Right ventricle myocardium superior (tissue), 1 donor: Measurements from ENCODE around the gene LHX4. TPM values are rescaled to one million over a fixed set of nuclear protein-coding genes. Genes with fewer than 3 reads are reported as not detected.

ENCODE experiments used
- ATAC-seq: fragments of 200-7000 bp; cut with Tn5 transposase; one replicate; pipeline ENCODE4 v1.9.1; 2020; ENCODE audit warnings: mild to moderate bottlenecking; ENCODE audit not compliant: poor library complexity
- DNase-seq: peaks from one replicate; pipeline ENCODE4 v3.0.0-alpha.2; 2020
- intact Hi-C: fragments of 100-400 bp; cut with DNase I; formaldehyde crosslinking; loops from one replicate; pipeline ENCODE4 v1.11.2; 2022
- total RNA-seq: library from RNA; stranded (reverse); fragmentation: NEBNext Ultra II Directional; extraction: Animal tissue kit (Norgen Biotek cat#: 25700); gene quantifications from one replicate; pipeline ENCODE4 v1.2.1, GENCODE V29; 2021
- donor health status: DM: no; HTN: yes; CAD: no; lungs with severe emphysema.

Gene LHX4
- total RNA-seq, 1 donor from 2014 or later = not detected

GRCh38 chr1:180218806-180219765 lies 11.0 kb upstream of the LHX4 start:
- DNase-seq (no peak), ATAC-seq (no peak)
- intact Hi-C loops = no loop called here

GRCh38 chr1:180219776-180220175 lies 10.3 kb upstream of the LHX4 start:
- intact Hi-C loops = no loop called here
- DNase-seq (no peak), ATAC-seq (no peak)

GRCh38 chr1:180221462-180221861 lies 8.6 kb upstream of the LHX4 start:
- no peak for ATAC-seq

GRCh38 chr1:180224902-180225301 lies 5.2 kb upstream of the LHX4 start:
- no peak for ATAC-seq
- intact Hi-C loops = no loop called here
- no peak for DNase-seq

More at GRCh38 chr1:180221462-180221861, 8.6 kb upstream of the LHX4 start:
- no peak for DNase-seq
- intact Hi-C loops = no loop called here

- intact Hi-C loops = no loop called here
- DNase-seq (no peak), ATAC-seq (no peak)
These were observed 4.7 kb upstream of the LHX4 start for GRCh38 chr1:180225403-180225802.

GRCh38 chr1:180227861-180228647 lies 2.0 kb upstream of the LHX4 start:
- ATAC-seq (no peak), DNase-seq (no peak)
- intact Hi-C loops = no loop called here

- ATAC-seq = no peak
- intact Hi-C loops = no loop called here
- DNase-seq = no peak
These were observed 1.2 kb upstream of the LHX4 start for GRCh38 chr1:180228648-180229482.

- intact Hi-C loops = no loop called here
- ATAC-seq (no peak), DNase-seq (no peak)
These were observed 339 bp downstream of the LHX4 start for GRCh38 chr1:180230416-180230790.

- intact Hi-C loops = no loop called here
- DNase-seq = no peak
- ATAC-seq = no peak
These were observed 884 bp downstream of the LHX4 start for GRCh38 chr1:180230791-180231505.

GRCh38 chr1:180231506-180231921 lies 1.4 kb downstream of the LHX4 start:
- no peak for DNase-seq
- intact Hi-C loops = no loop called here

GRCh38 chr1:180231936-180232335 lies 1.9 kb downstream of the LHX4 start:
- no peak for DNase-seq
- no peak for ATAC-seq
- intact Hi-C loops = no loop called here

More at GRCh38 chr1:180231506-180231921, 1.4 kb downstream of the LHX4 start:
- no peak for ATAC-seq

GRCh38 chr1:180232521-180233043 lies 2.5 kb downstream of the LHX4 start:
- intact Hi-C loops = no loop called here
- no peak for ATAC-seq
- no peak for DNase-seq

GRCh38 chr1:180233191-180234011 lies 3.3 kb downstream of the LHX4 start:
- no peak for ATAC-seq
- intact Hi-C loops = no loop called here
- DNase-seq = no peak

GRCh38 chr1:180234369-180235076 lies 4.5 kb downstream of the LHX4 start:
- intact Hi-C loops = no loop called here
- DNase-seq (no peak), ATAC-seq (no peak)

- intact Hi-C loops = no loop called here
- DNase-seq (no peak), ATAC-seq (no peak)
These were observed 5.0 kb downstream of the LHX4 start for GRCh38 chr1:180235077-180235501.

- ATAC-seq = no peak
- no peak for DNase-seq
- intact Hi-C loops = no loop called here
These were observed 5.6 kb downstream of the LHX4 start for GRCh38 chr1:180235502-180236239.
